GM12801 (cell line): ENCODE results near the gene PKNOX2.

Source experiments
- CTCF ChIP-seq: IDR thresholded peaks from one replicate; pipeline ENCODE4 v1.5.1; 2011; ENCODE audit warnings: control low read depth; ENCODE audit not compliant: insufficient read length; ENCODE audit errors: extremely low read depth

The PKNOX2 gene

GRCh38 chr11:125290263-125290662 lies 125.7 kb downstream of the PKNOX2 start:
- TF ChIP-seq CTCF = no peak

- no peak for TF ChIP-seq CTCF
Observed at GRCh38 chr11:125292100-125292499, 127.5 kb downstream of the PKNOX2 start.

GRCh38 chr11:125293596-125293995 lies 129.0 kb downstream of the PKNOX2 start:
- TF ChIP-seq CTCF = no peak

- TF ChIP-seq CTCF = no peak
Observed at GRCh38 chr11:125295931-125296330, 131.4 kb downstream of the PKNOX2 start.

- no peak for TF ChIP-seq CTCF
Observed at GRCh38 chr11:125297346-125297915, 132.9 kb downstream of the PKNOX2 start.

GRCh38 chr11:125299061-125299615 lies 134.6 kb downstream of the PKNOX2 start:
- TF ChIP-seq CTCF = no peak

GRCh38 chr11:125299821-125300220 lies 135.3 kb downstream of the PKNOX2 start:
- no peak for TF ChIP-seq CTCF
